Sigmoid colon (tissue), 7 donors: ENCODE measurements around the gene OR11L1. TPM values are rescaled to one million over a fixed set of nuclear protein-coding genes. Genes with fewer than 3 reads are reported as not detected.

Source experiments
- DNase-seq: peaks from one replicate; pipeline ENCODE4 v3.0.0-alpha.2; 2019
- H3K27ac ChIP-seq, 4 donors: fragments of 200-600 bp; sonication (generic); one replicate each; pipeline ENCODE4 v1.5.1; 2016 to 2019; ENCODE audit warnings: mild to moderate bottlenecking in 1 of 4
- H3K27me3 ChIP-seq, 3 donors: fragments of 200-600 bp; sonication (generic); one replicate each; pipeline ENCODE4 v1.5.1; 2019; ENCODE audit warnings: mild to moderate bottlenecking in 1 of 3
- H3K36me3 ChIP-seq, 4 donors: fragments of 200-600 bp; sonication (generic); one replicate each; pipeline ENCODE4 v1.5.1; 2016 to 2019
- H3K4me1 ChIP-seq, 4 donors: fragments of 200-600 bp; sonication (generic); one replicate each; pipeline ENCODE4 v1.5.1; 2017 to 2019
- H3K4me3 ChIP-seq, 4 donors: fragments of 200-600 bp; sonication (generic); one replicate each; pipeline ENCODE4 v1.5.1; 2017 to 2019; ENCODE audit warnings: mild to moderate bottlenecking in 2 of 4, moderate library complexity in 1 of 4
- H3K9me3 ChIP-seq, 4 donors: fragments of 200-600 bp in 3 of 4; sonication (generic) in 3 of 4; one replicate each; pipeline versions ENCODE4 v1.5.1 to v1.6.1; 2013 to 2019
- CTCF ChIP-seq, 4 experiments: fragments of 450-650 bp in 3 of 4; fragments of 200-600 bp in 1 of 4; IDR thresholded peaks; one replicate each; pipeline ENCODE4 v1.5.1; 2016 to 2019; ENCODE audit warnings: antibody characterized with exemption in 4 of 4, mild to moderate bottlenecking in 3 of 4, moderate library complexity in 2 of 4
- EP300 ChIP-seq, 4 donors: sonication (generic); formaldehyde crosslinking; IDR thresholded peaks; one replicate each; pipeline ENCODE4 v1.6.1; 2017; ENCODE audit warnings: antibody characterized with exemption in 4 of 4
- POLR2A ChIP-seq, 2 donors: fragments of 450-650 bp; IDR thresholded peaks; one replicate each; pipeline ENCODE4 v1.6.1; 2016; ENCODE audit warnings: antibody characterized with exemption in 2 of 2, mild to moderate bottlenecking in 2 of 2, moderate library complexity in 2 of 2
- POLR2AphosphoS5 ChIP-seq, 4 donors: sonication (generic); formaldehyde crosslinking; IDR thresholded peaks; one replicate each; pipeline ENCODE4 v1.6.1; 2017; ENCODE audit warnings: antibody characterized with exemption in 4 of 4
- whole genome bisulfite sequencing, 2 donors: extraction: QIAGEN DNeasy Blood & Tissue Kit; methylation state at CpG; one replicate each; pipeline ENCODE4 v1.1.7; 2013; 5-methylcytosine and 5-hydroxymethylcytosine counted together
- intact Hi-C: fragments of 100-400 bp; cut with DNase I; formaldehyde crosslinking; loops from one replicate; pipeline ENCODE4 v1.15.1; 2023
- polyA plus RNA-seq, 3 donors: library from polyadenylated mRNA; stranded (reverse); fragments of 200-250 nt; gene quantifications; one replicate each; pipeline ENCODE4 v1.2.3, GENCODE V29; 2013
- total RNA-seq, 4 donors: library from RNA; depleted of rRNA; stranded (reverse); fragments of >200 nt; gene quantifications; one replicate each; pipeline ENCODE4 v1.1.0, GENCODE V29; 2016
- donor health status: healthy with polysubstance abuse.
- donor health status: Bipolar disorder and iron deficiency.
- donor health status: healthy.

OR11L1 gene
- total RNA-seq (not detected), polyA plus RNA-seq (not detected)

- intact Hi-C loops = no loop called here
- no peak for DNase-seq
- no peak within 1 kb of the TSS for H3K27ac ChIP-seq
- TF ChIP-seq POLR2AphosphoS5 (IDR thresholded peaks at IDR 0.05) (no peak), CTCF (IDR thresholded peaks at IDR 0.05) (no peak), EP300 (IDR thresholded peaks at IDR 0.05) (no peak), POLR2A (IDR thresholded peaks at IDR 0.05) (no peak)
- H3K27me3 ChIP-seq = no peaks in the 10 kb centered on the region
- H3K9me3 ChIP-seq = no peaks in the 10 kb centered on the region
- no peak within 1 kb of the TSS for H3K4me3 ChIP-seq
- no peaks in the 10 kb centered on the region for H3K36me3 ChIP-seq
- 91 to 94% methylated on average over 2 of the region's 2 CpGs for WGBS, 2 donors
- H3K4me1 ChIP-seq = no peaks in the 10 kb centered on the region
These were observed at the start of gene OR11L1 for GRCh38 chr1:247841796-247842195. Gene OR11L1, minus strand, starts transcription at chr1:247841896. Its CDS starts 0 bp downstream, at chr1:247841896.

DNA sequence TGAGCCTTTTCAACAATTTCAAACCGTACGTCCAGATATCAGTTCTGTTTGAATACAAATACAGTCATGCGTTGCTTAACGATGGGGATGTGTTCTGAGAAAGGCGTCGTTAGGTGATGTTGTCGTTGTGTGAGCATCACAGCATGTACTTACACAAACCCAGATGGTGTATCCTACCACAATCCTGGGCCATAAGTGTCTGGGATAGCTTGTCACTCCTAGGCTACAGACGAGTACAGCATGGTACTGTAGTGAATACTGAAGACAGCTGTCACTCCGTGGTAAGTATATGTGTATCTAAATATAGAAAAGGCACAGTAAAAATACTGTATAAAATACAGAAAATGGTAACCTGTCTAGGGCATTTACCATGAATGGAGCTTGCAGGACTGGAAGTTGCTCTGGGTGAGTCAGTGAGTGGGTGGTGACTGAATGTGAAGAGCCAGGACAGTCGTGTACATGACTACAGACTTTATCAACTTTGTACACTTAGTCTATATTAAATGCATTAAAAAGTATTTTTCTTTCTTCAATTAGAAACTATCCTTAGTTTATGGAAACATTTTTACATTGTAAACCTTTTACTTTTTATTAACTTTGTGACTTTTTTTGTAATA lies 43.2 kb upstream of the OR11L1 start:
- no peak for DNase-seq

GRCh38 chr1:247883346-247883745 lies 41.6 kb upstream of the OR11L1 start:
- no peaks in the 10 kb centered on the region for H3K4me1 ChIP-seq
- H3K36me3 ChIP-seq = no peaks in the 10 kb centered on the region
- no peak overlapping the region for H3K27ac ChIP-seq
- H3K27me3 ChIP-seq = no peaks in the 10 kb centered on the region
- no peak for DNase-seq
- H3K4me3 ChIP-seq = no peak overlapping the region
- no peaks in the 10 kb centered on the region for H3K9me3 ChIP-seq
- WGBS, 2 donors = 89 to 90% methylated on average over 9 of the region's 9 CpGs
- TF ChIP-seq POLR2A (IDR thresholded peaks at IDR 0.05) (no peak), POLR2AphosphoS5 (IDR thresholded peaks at IDR 0.05) (no peak), EP300 (IDR thresholded peaks at IDR 0.05) (no peak), CTCF (IDR thresholded peaks at IDR 0.05) (no peak)
- intact Hi-C loops = no loop called here

More for the DNA sequence above, 43.2 kb upstream of the OR11L1 start:
- no peaks in the 10 kb centered on the region for H3K4me1 ChIP-seq
- no peaks in the 10 kb centered on the region for H3K27me3 ChIP-seq
- H3K4me3 ChIP-seq = no peak overlapping the region
- intact Hi-C loops = no loop called here
- H3K27ac ChIP-seq = no peak overlapping the region
- H3K9me3 ChIP-seq = no peaks in the 10 kb centered on the region
- WGBS, 2 donors = 89 to 91% methylated on average over 10 of the region's 10 CpGs
- no peaks in the 10 kb centered on the region for H3K36me3 ChIP-seq
- TF ChIP-seq CTCF (IDR thresholded peaks at IDR 0.05) = no peak
- no peak for TF ChIP-seq POLR2A (IDR thresholded peaks at IDR 0.05)
- no peak for TF ChIP-seq POLR2AphosphoS5 (IDR thresholded peaks at IDR 0.05)
- no peak for TF ChIP-seq EP300 (IDR thresholded peaks at IDR 0.05)

GRCh38 chr1:247865416-247865815 lies 23.7 kb upstream of the OR11L1 start:
- TF ChIP-seq POLR2A (IDR thresholded peaks at IDR 0.05) (no peak), EP300 (IDR thresholded peaks at IDR 0.05) (no peak), POLR2AphosphoS5 (IDR thresholded peaks at IDR 0.05) (no peak), CTCF (IDR thresholded peaks at IDR 0.05) (no peak)
- WGBS, 2 donors = 77 to 86% methylated on average over 6 of the region's 6 CpGs
- H3K27me3 ChIP-seq = no peaks in the 10 kb centered on the region
- H3K4me1 ChIP-seq = no peaks in the 10 kb centered on the region
- H3K4me3 ChIP-seq = no peak overlapping the region
- no peak overlapping the region for H3K27ac ChIP-seq
- DNase-seq = no peak
- H3K36me3 ChIP-seq = peaks cover 0 to 5% (median 0%) of the 10 kb centered on the region in 4 donors
- intact Hi-C loops = no loop called here
- peaks cover 0 to 2% (median 0%) of the 10 kb centered on the region in 4 donors for H3K9me3 ChIP-seq

- intact Hi-C loops = no loop called here
- H3K9me3 ChIP-seq = no peaks in the 10 kb centered on the region
- H3K27ac ChIP-seq = no peak overlapping the region
- WGBS, 2 donors = 91% methylated on average over 17 of the region's 17 CpGs
- TF ChIP-seq EP300 (IDR thresholded peaks at IDR 0.05) = no peak
- TF ChIP-seq POLR2AphosphoS5 (IDR thresholded peaks at IDR 0.05) = no peak
- no peak for TF ChIP-seq CTCF (IDR thresholded peaks at IDR 0.05)
- TF ChIP-seq POLR2A (IDR thresholded peaks at IDR 0.05) = no peak
- H3K4me3 ChIP-seq = no peak overlapping the region
- no peaks in the 10 kb centered on the region for H3K4me1 ChIP-seq
- H3K36me3 ChIP-seq = peaks cover 0 to 5% (median 0%) of the 10 kb centered on the region in 4 donors
- no peak for DNase-seq
- H3K27me3 ChIP-seq = no peaks in the 10 kb centered on the region
These were observed 22.9 kb upstream of the OR11L1 start for GRCh38 chr1:247864644-247865043.
